Panc1 (cell line): ENCODE data around the gene FAF2. TPM values are rescaled to one million over a fixed set of nuclear protein-coding genes. Genes with fewer than 3 reads are reported as not detected.

ENCODE experiments used
- ATAC-seq: fragments of 200-7000 bp; cut with Tn5 transposase; 2 replicates; pipeline ENCODE4 v1.9.1; 2020; ENCODE audit warnings: mild to moderate bottlenecking, moderate library complexity
- BruUV-seq: library from RNA; stranded (reverse); fragments of 400-500 nt; replicated peaks from 2 replicates; lab custom pipeline; 2021; lab: Mats Ljungman, UMichigan
- CTCF ChIA-PET: fragments of 300-600 bp; sonication (Branson Sonifier 250); formaldehyde crosslinking; loops from one replicate; lab custom pipeline; 2022; ENCODE audit warnings: antibody characterized with exemption; lab: Charles Lee
- POLR2A ChIA-PET: fragments of 300-600 bp; sonication (Branson Sonifier 250); formaldehyde crosslinking; loops from one replicate; lab custom pipeline; 2022; ENCODE audit warnings: antibody characterized with exemption; lab: Charles Lee
- DNase-seq: peaks from one replicate; pipeline ENCODE4 v3.0.0-alpha.2; 2010; ENCODE audit warnings: low read depth, low spot score
- H3K27ac ChIP-seq: 2 replicates; pipeline ENCODE4 v1.5.1; 2011; ENCODE audit warnings: mild to moderate bottlenecking, low read length, inconsistent platforms
- H3K27me3 ChIP-seq: fragments of 200-500 bp; sonication (Bioruptor generic); 2 replicates; pipeline ENCODE4 v1.6.0; 2014; ENCODE audit warnings: low read length, inconsistent platforms; ENCODE audit not compliant: control insufficient read depth, insufficient read depth
- H3K36me3 ChIP-seq: fragments of 200-500 bp; sonication (Bioruptor generic); 2 replicates; pipeline ENCODE4 v1.5.1; 2014; ENCODE audit warnings: inconsistent platforms, mild to moderate bottlenecking, low read length, moderate library complexity; ENCODE audit not compliant: control insufficient read depth, insufficient read depth
- H3K4me1 ChIP-seq: 2 replicates; pipeline ENCODE4 v1.5.1; 2011; ENCODE audit warnings: inconsistent platforms, mild to moderate bottlenecking, low read length, moderate library complexity; ENCODE audit not compliant: control insufficient read depth, insufficient read depth
- H3K4me3 ChIP-seq, 2 experiments: 2 replicates each; pipeline ENCODE4 v1.5.1; 2011 to 2012; ENCODE audit warnings: low read depth in 2 of 2, low read length in 2 of 2, mild to moderate bottlenecking in 2 of 2, inconsistent platforms in 1 of 2, moderate library complexity in 1 of 2
- H3K9me3 ChIP-seq: fragments of 200-500 bp; sonication (Bioruptor generic); 2 replicates; pipeline ENCODE4 v1.5.1; 2014; ENCODE audit warnings: low read depth, mild to moderate bottlenecking, inconsistent platforms, low read length, moderate library complexity; ENCODE audit not compliant: control insufficient read depth, insufficient read depth
- POLR2AphosphoS5 ChIP-seq: IDR thresholded peaks from 2 replicates; pipeline ENCODE4 v1.6.1; 2012; ENCODE audit warnings: mild to moderate bottlenecking, low read depth, low read length, moderate library complexity
- SIN3A ChIP-seq: IDR thresholded peaks from 2 replicates; pipeline ENCODE4 v1.6.1; 2012; ENCODE audit warnings: low read depth, mild to moderate bottlenecking, low read length, moderate library complexity, borderline replicate concordance; ENCODE audit not compliant: insufficient read depth
- TCF7L2 ChIP-seq: IDR thresholded peaks from 2 replicates; pipeline ENCODE4 v1.6.1; 2011; ENCODE audit warnings: mild to moderate bottlenecking, low read depth, low read length, inconsistent platforms
- in situ Hi-C: cut with HindIII; loops from 2 replicates; pipeline ENCODE4 v1.10.0; 2016; ENCODE audit warnings: low sequenced_read_pairs, low pct_unique_long_range_greater_than_20kb
- intact Hi-C: fragments of 100-400 bp; cut with micrococcal nuclease; formaldehyde crosslinking; loops from one replicate; pipeline ENCODE4 v1.10.0; 2022; ENCODE audit not compliant: unreplicated experiment
- total RNA-seq: library from RNA; stranded (reverse); gene quantifications from one replicate; pipeline ENCODE4 v1.2.1, GENCODE V29; 2021; ENCODE audit not compliant: unreplicated experiment
- TF ChIP-seq, protein P1 (sequence below), 2 experiments: IDR thresholded peaks; 2 replicates each; pipeline ENCODE4 v1.6.1; 2011 to 2012; ENCODE audit warnings: low read depth in 2 of 2, control low read depth in 1 of 2, low read length in 1 of 2, mild to moderate bottlenecking in 1 of 2, moderate library complexity in 1 of 2; ENCODE audit not compliant: insufficient read depth in 1 of 2
- TF ChIP-seq, protein P2 (sequence below): fragments of 450-650 bp; IDR thresholded peaks from 2 replicates; pipeline ENCODE4 v1.5.1; 2017; ENCODE audit warnings: mild to moderate bottlenecking

The FAF2 gene
- total RNA-seq, 1 experiment from 2014 or later: 86.6 TPM

DNA sequence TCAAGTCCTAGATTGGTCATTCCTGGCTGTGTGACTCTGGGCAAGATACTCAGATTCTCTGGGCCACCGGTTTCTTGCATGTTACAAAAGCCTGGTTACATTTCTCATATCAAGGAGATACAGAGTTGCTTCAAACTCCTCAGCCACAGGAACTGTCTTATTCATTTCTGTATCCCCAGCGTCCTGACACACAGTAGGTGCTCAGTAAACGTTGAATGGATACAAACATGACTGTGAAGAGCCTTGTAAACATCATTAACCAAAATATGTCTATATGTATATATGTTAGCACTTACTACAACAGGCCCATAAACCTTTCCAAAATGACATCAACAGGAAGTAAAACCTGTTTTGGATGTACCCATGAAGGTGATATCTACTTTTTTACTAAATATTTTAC lies 33.5 kb upstream of the FAF2 start:
- TSS peak; percentile 82 for BruUV-seq
- ChIA-PET CTCF (no interaction called here), POLR2A (no interaction called here)
- no peak for TF ChIP-seq TCF7L2
- TF ChIP-seq, protein P1, sequence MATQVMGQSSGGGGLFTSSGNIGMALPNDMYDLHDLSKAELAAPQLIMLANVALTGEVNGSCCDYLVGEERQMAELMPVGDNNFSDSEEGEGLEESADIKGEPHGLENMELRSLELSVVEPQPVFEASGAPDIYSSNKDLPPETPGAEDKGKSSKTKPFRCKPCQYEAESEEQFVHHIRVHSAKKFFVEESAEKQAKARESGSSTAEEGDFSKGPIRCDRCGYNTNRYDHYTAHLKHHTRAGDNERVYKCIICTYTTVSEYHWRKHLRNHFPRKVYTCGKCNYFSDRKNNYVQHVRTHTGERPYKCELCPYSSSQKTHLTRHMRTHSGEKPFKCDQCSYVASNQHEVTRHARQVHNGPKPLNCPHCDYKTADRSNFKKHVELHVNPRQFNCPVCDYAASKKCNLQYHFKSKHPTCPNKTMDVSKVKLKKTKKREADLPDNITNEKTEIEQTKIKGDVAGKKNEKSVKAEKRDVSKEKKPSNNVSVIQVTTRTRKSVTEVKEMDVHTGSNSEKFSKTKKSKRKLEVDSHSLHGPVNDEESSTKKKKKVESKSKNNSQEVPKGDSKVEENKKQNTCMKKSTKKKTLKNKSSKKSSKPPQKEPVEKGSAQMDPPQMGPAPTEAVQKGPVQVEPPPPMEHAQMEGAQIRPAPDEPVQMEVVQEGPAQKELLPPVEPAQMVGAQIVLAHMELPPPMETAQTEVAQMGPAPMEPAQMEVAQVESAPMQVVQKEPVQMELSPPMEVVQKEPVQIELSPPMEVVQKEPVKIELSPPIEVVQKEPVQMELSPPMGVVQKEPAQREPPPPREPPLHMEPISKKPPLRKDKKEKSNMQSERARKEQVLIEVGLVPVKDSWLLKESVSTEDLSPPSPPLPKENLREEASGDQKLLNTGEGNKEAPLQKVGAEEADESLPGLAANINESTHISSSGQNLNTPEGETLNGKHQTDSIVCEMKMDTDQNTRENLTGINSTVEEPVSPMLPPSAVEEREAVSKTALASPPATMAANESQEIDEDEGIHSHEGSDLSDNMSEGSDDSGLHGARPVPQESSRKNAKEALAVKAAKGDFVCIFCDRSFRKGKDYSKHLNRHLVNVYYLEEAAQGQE (IDR thresholded peaks at IDR 0.05; ENCODE audit: insufficient read depth in 1 of 2, low read depth in 2 of 2, low read length in 1 of 2): no peak
- TF ChIP-seq SIN3A: no peak
- H3K27me3 ChIP-seq: no peaks in the 10 kb centered on the region
- intact Hi-C loops (loop anchor here (10.0 kb wide), 1 partner anchor 80 kb away; no protein-coding TSS in a partner anchor), in situ Hi-C loops (no loop called here)
- H3K27ac ChIP-seq: peak overlapping the region; percentile 81
- DNase-seq: no peak
- no peaks in the 10 kb centered on the region for H3K36me3 ChIP-seq
- ATAC-seq: no peak
- peak overlapping the region; percentile 81 to 86 for H3K4me3 ChIP-seq
- H3K9me3 ChIP-seq: no peaks in the 10 kb centered on the region
- H3K4me1 ChIP-seq: peaks cover 16% of the 10 kb centered on the region; the same call in 1 of the 2 replicates

DNA sequence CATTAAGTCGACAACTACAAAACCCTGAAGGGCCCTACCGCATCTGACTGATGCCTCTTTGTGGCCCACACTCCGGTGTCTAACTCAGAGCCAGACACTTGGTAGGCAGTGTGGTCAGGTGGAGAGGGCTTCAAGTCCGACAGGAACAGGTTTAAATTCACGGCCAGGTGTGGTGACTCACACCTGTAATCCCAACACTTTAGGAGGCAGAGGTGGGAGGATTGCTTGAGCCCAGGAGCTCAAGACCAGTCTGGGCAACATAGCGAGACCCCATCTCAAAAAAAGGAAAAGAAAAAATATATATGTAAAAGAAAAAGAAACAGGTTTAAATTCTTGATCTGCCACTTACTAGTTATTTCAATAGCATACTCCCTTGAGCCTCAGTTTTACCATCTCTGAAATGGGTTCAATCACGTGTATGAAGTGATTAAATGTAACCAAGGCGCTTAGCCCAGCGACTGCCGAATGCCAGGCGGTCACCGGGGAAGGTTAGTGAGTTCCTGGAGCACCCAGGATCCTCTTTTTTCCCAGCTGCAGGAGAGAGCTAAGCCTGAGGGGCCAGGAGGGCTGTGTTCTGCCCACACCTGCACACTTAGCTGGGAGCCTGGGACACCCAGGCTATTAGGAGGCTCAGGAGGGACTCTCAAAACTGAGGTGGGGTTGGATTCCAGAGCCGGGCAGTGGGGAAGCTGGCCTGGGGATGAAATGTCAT lies 32.8 kb upstream of the FAF2 start:
- POLR2A ChIA-PET: interaction anchor here (0.7 kb wide), 1 partner anchor 10 kb away, joined by 8 read pairs; no protein-coding TSS in a partner anchor
- intact Hi-C loops: loop anchor here (10.0 kb wide), 1 partner anchor 79 kb away; no protein-coding TSS in a partner anchor

More for the DNA sequence above, 32.8 kb upstream of the FAF2 start:
- Histone ChIP-seq H3K4me1 (peaks cover 16% of the 10 kb centered on the region; the same call in 1 of the 2 replicates), H3K4me3 (peak overlapping the region; percentile 81 to 86), H3K27me3 (no peaks in the 10 kb centered on the region), H3K9me3 (no peaks in the 10 kb centered on the region), H3K36me3 (no peaks in the 10 kb centered on the region), H3K27ac (peak overlapping the region; percentile 81)
- ATAC-seq (no peak; the same call in 1 of the 2 replicates), DNase-seq (no peak)
- BruUV-seq: no TSS peak
- CTCF ChIA-PET: interaction anchor here (0.7 kb wide), 2 partner anchors 201 to 241 kb away, joined by 3 read pairs; no protein-coding TSS in a partner anchor
- TF ChIP-seq, protein P2, sequence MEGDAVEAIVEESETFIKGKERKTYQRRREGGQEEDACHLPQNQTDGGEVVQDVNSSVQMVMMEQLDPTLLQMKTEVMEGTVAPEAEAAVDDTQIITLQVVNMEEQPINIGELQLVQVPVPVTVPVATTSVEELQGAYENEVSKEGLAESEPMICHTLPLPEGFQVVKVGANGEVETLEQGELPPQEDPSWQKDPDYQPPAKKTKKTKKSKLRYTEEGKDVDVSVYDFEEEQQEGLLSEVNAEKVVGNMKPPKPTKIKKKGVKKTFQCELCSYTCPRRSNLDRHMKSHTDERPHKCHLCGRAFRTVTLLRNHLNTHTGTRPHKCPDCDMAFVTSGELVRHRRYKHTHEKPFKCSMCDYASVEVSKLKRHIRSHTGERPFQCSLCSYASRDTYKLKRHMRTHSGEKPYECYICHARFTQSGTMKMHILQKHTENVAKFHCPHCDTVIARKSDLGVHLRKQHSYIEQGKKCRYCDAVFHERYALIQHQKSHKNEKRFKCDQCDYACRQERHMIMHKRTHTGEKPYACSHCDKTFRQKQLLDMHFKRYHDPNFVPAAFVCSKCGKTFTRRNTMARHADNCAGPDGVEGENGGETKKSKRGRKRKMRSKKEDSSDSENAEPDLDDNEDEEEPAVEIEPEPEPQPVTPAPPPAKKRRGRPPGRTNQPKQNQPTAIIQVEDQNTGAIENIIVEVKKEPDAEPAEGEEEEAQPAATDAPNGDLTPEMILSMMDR: no peak
- TF ChIP-seq, protein P1 (IDR thresholded peaks at IDR 0.05; ENCODE audit: insufficient read depth in 1 of 2, low read depth in 2 of 2, low read length in 1 of 2): no peak
- TF ChIP-seq POLR2AphosphoS5 (no peak), TCF7L2 (no peak)
- in situ Hi-C loops: no loop called here
